B cell (primary cell): ENCODE data around the gene CHKB. TPM values are rescaled to one million over a fixed set of nuclear protein-coding genes. Genes with fewer than 3 reads are reported as not detected.

Experiments
- ATAC-seq: fragments of 200-7000 bp; cut with Tn5 transposase; one replicate; pipeline ENCODE4 v1.10.0; 2021; ENCODE audit warnings: low read depth, mild to moderate bottlenecking, moderate number of reproducible peaks, moderate library complexity
- CTCF ChIA-PET: fragments of 350-600 bp; sonication (Branson Sonifier 250); formaldehyde crosslinking; loops from one replicate; lab custom pipeline; 2021; ENCODE audit warnings: antibody characterized with exemption, inconsistent platforms; lab: Charles Lee
- POLR2A ChIA-PET: fragments of 350-600 bp; sonication (Branson Sonifier 250); formaldehyde crosslinking; loops from one replicate; lab custom pipeline; 2021; ENCODE audit warnings: antibody characterized with exemption; lab: Charles Lee
- DNase-seq: peaks from one replicate; pipeline ENCODE4 v3.0.0; 2013
- H2AFZ ChIP-seq: 2 replicates; pipeline ENCODE4 v1.6.1; 2012; ENCODE audit warnings: mild to moderate bottlenecking, low read depth, low read length; ENCODE audit not compliant: insufficient read depth, poor library complexity, severe bottlenecking
- H3K27ac ChIP-seq, 2 donors: 1 replicate in 1 of 2; 2 replicates in 1 of 2; pipeline ENCODE4 v1.5.1; 2012 to 2013; ENCODE audit warnings: low read length in 2 of 2, mild to moderate bottlenecking in 2 of 2, moderate library complexity in 1 of 2
- H3K27me3 ChIP-seq, 4 experiments: fragments of 200-600 bp in 1 of 4; sonication (generic) in 1 of 4; replicated peaks in 1 of 4; 1 replicate in 2 of 4; 2 replicates in 2 of 4; pipeline versions ENCODE4 v1.6.1 to v1.7.0; 2013 to 2016; ENCODE audit warnings: low read length in 3 of 4, mild to moderate bottlenecking in 2 of 4, mixed read lengths in 1 of 4, moderate library complexity in 1 of 4; ENCODE audit not compliant: insufficient read depth in 4 of 4, control insufficient read depth in 3 of 4; ENCODE audit errors: control extremely low read depth in 1 of 4
- H3K36me3 ChIP-seq, 2 experiments: replicated peaks in 1 of 2; 1 replicate in 1 of 2; 2 replicates in 1 of 2; pipeline versions ENCODE4 v1.6.1 to v1.7.1; 2013; ENCODE audit warnings: low read length in 1 of 2; ENCODE audit not compliant: insufficient read depth in 2 of 2, control insufficient read depth in 1 of 2; ENCODE audit errors: control extremely low read depth in 1 of 2, extremely low read depth in 1 of 2
- H3K4me1 ChIP-seq, 2 donors: fragments of 200-600 bp in 1 of 2; sonication (generic) in 1 of 2; 1 replicate in 1 of 2; 2 replicates in 1 of 2; pipeline versions ENCODE4 v1.5.1 to v1.6.1; 2013 to 2017; ENCODE audit warnings: low read length in 2 of 2; ENCODE audit not compliant: control insufficient read depth in 2 of 2, insufficient read depth in 2 of 2
- H3K4me2 ChIP-seq: replicated peaks from 2 replicates; pipeline ENCODE3; 2012; ENCODE audit warnings: mild to moderate bottlenecking, low read depth, low read length; ENCODE audit not compliant: poor library complexity, severe bottlenecking
- H3K4me3 ChIP-seq, 5 experiments: fragments of 200-600 bp in 1 of 5; sonication (generic) in 1 of 5; 1 replicate in 3 of 5; 2 replicates in 2 of 5; pipeline versions ENCODE4 v1.5.1 to v1.7.0; 2011 to 2016; ENCODE audit warnings: low read length in 4 of 5, mild to moderate bottlenecking in 4 of 5, low read depth in 2 of 5, control low read depth in 1 of 5, moderate library complexity in 1 of 5; ENCODE audit not compliant: insufficient read depth in 1 of 5; ENCODE audit errors: control extremely low read depth in 1 of 5, extremely low read depth in 1 of 5
- H3K79me2 ChIP-seq: fragments of 200-600 bp; sonication (generic); one replicate; pipeline ENCODE4 v1.6.0; 2016; ENCODE audit warnings: low read length; ENCODE audit not compliant: control insufficient read depth, insufficient read depth
- H3K9ac ChIP-seq: fragments of 200-600 bp; sonication (generic); 2 replicates; pipeline ENCODE4 v1.6.1; 2017; ENCODE audit warnings: mild to moderate bottlenecking, low read length, moderate library complexity
- H3K9me3 ChIP-seq, 3 donors: one replicate each; pipeline versions ENCODE4 v1.6.1 to v1.7.1; 2013; ENCODE audit warnings: low read length in 2 of 3; ENCODE audit not compliant: control insufficient read depth in 2 of 3, insufficient read depth in 1 of 3; ENCODE audit errors: control extremely low read depth in 1 of 3
- H4K20me1 ChIP-seq: 2 replicates; pipeline ENCODE4 v1.6.0; 2012; ENCODE audit warnings: mild to moderate bottlenecking, low read length; ENCODE audit not compliant: insufficient read depth, control insufficient read depth, poor library complexity, severe bottlenecking
- H3K27ac Mint-ChIP-seq: one replicate; pipeline ENCODE4 v1.8.0; 2021; ENCODE audit warnings: mixed read lengths
- H3K27me3 Mint-ChIP-seq: one replicate; pipeline ENCODE4 v1.8.0; 2021; ENCODE audit warnings: mixed read lengths
- H3K4me1 Mint-ChIP-seq: one replicate; pipeline ENCODE4 v1.8.0; 2021; ENCODE audit warnings: mixed read lengths
- H3K4me3 Mint-ChIP-seq: one replicate; pipeline ENCODE4 v1.8.0; 2021; ENCODE audit warnings: mixed read lengths
- H3K9me3 Mint-ChIP-seq: one replicate; pipeline ENCODE4 v1.8.0; 2022; ENCODE audit warnings: mixed read lengths; ENCODE audit not compliant: insufficient read depth
- EZH2 ChIP-seq: IDR thresholded peaks from 2 replicates; pipeline ENCODE4 v1.6.1; 2012; ENCODE audit warnings: borderline replicate concordance, low read depth, mild to moderate bottlenecking, moderate library complexity, low read length; ENCODE audit not compliant: insufficient read depth, poor library complexity, severe bottlenecking
- WGBS: methylation state at CpG from one replicate; pipeline ENCODE4 v1.1.5; 2013; ENCODE audit warnings: missing lambda C conversion rate; ENCODE audit not compliant: insufficient coverage; 5-methylcytosine and 5-hydroxymethylcytosine counted together
- intact Hi-C: fragments of 100-400 bp; cut with micrococcal nuclease; formaldehyde crosslinking; loops from one replicate; pipeline ENCODE4 v1.10.0; 2022
- polyA plus RNA-seq: library from polyadenylated mRNA; depleted of rRNA; stranded (reverse); fragments of >200 nt; gene quantifications from 2 replicates; pipeline ENCODE4 v1.2.3, GENCODE V29; 2012
- total RNA-seq, 2 donors: library from RNA; stranded (reverse); fragments of 120-200 nt in 1 of 2; gene quantifications; 1 replicate in 1 of 2; 2 replicates in 1 of 2; pipeline versions ENCODE4 v1.2.3 to v1.2.4, GENCODE V29; 2013 to 2022
- TF ChIP-seq, protein P1 (sequence below): fragments of 200-600 bp; IDR thresholded peaks from one replicate; pipeline ENCODE4 v1.8.0; 2022; ENCODE audit warnings: antibody characterized with exemption, mild to moderate bottlenecking

Gene CHKB
- total and polyA plus RNA-seq, 2 donors (not counting 1 experiment from before 2014, with no cell fraction given) = 238 to 309 TPM

DNA sequence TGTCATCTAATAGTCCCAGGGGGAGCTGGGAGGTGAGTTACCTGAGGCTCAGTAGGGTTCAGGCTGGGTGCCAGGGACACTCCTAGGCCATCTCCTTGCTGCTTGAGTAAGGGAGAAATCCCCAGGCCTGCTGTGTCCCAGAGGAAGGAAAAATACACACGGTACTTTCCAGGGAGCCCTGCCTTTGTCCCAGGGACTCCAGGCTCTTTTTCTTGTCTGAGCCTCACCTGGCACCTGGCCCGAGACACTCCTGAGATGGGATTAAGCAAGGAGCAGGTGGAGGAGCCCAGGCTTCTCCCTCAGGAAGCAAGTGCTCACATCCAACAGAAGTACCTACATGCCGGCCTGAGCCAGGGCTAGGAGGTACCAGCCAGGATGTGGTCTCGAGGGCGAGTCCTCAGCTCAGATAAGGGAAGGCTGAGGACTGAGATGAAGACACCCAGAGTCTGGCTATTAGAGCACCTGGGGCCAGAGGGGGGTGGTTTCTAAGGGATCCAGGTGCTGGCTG is 37.8 kb downstream of the CHKB start:
- Histone ChIP-seq H3K9me3 (no peaks in the 10 kb centered on the region), H2AFZ (peak overlapping the region; percentile 49), H3K9ac (peak overlapping the region; percentile 51), H3K4me2 (peak overlapping the region; percentile 80), H3K79me2 (peaks cover 4% of the 10 kb centered on the region), H3K36me3 (no peaks in the 10 kb centered on the region), H3K27ac (peak overlapping the region; percentile 72 to 75), H3K27me3 (no peaks in the 10 kb centered on the region), H3K4me1 (peaks cover 45 to 65% of the 10 kb centered on the region in 2 donors), H3K4me3 (peak overlapping the region in 2 of 5 experiments; percentile 12 to 28), H4K20me1 (no peaks in the 10 kb centered on the region)
- ATAC-seq = no peak
- ChIA-PET POLR2A (interaction anchor here (0.6 to 1.8 kb wide), 6 partner anchors 12 to 22 kb away, joined by 3 to 10 read pairs (median 4); partner anchors contain the start of genes SCO2 and TYMP), CTCF (interaction anchor here (0.9 to 2.2 kb wide), 6 partner anchors 10 to 76 kb away, joined by 4 to 11 read pairs (median 4); partner anchors contain the start of genes SCO2, SYCE3 and TYMP)
- DNase-seq = peak; percentile 43
- TF ChIP-seq EZH2 = no peak
- TF ChIP-seq, protein P1, sequence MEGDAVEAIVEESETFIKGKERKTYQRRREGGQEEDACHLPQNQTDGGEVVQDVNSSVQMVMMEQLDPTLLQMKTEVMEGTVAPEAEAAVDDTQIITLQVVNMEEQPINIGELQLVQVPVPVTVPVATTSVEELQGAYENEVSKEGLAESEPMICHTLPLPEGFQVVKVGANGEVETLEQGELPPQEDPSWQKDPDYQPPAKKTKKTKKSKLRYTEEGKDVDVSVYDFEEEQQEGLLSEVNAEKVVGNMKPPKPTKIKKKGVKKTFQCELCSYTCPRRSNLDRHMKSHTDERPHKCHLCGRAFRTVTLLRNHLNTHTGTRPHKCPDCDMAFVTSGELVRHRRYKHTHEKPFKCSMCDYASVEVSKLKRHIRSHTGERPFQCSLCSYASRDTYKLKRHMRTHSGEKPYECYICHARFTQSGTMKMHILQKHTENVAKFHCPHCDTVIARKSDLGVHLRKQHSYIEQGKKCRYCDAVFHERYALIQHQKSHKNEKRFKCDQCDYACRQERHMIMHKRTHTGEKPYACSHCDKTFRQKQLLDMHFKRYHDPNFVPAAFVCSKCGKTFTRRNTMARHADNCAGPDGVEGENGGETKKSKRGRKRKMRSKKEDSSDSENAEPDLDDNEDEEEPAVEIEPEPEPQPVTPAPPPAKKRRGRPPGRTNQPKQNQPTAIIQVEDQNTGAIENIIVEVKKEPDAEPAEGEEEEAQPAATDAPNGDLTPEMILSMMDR = no peak
- Mint-ChIP-seq H3K4me3 (no peak overlapping the region), H3K4me1 (peaks cover 43% of the 10 kb centered on the region), H3K27ac (peak overlapping the region; percentile 90), H3K9me3 (no peaks in the 10 kb centered on the region), H3K27me3 (no peaks in the 10 kb centered on the region)
- intact Hi-C loops = loop anchor here (2.0 kb wide), 3 partner anchors 18 to 76 kb away; partner anchors contain the start of gene NCAPH2
- WGBS = 77% methylated on average over 4 of the region's 5 CpGs
